ENCODE results near the gene KIF5A.

KIF5A gene

GRCh38 chr12:57600395-57600794 lies 50.6 kb downstream of the KIF5A start:
- no peak for FAIRE-seq

GRCh38 chr12:57602544-57602943 lies 52.7 kb downstream of the KIF5A start:
- DNase-seq (ENCODE audit: extremely low spot score, insufficient read length, low read depth) (no peak), FAIRE-seq (no peak)

More at GRCh38 chr12:57600395-57600794, 50.6 kb downstream of the KIF5A start:
- no peak for DNase-seq (ENCODE audit: extremely low spot score, insufficient read length, low read depth)

GRCh38 chr12:57603324-57603723 lies 53.5 kb downstream of the KIF5A start:
- DNase-seq (ENCODE audit: extremely low spot score, insufficient read length, low read depth) (no peak), FAIRE-seq (no peak)

GRCh38 chr12:57603815-57604453 lies 54.1 kb downstream of the KIF5A start:
- DNase-seq (ENCODE audit: extremely low spot score, insufficient read length, low read depth) (no peak), FAIRE-seq (peak; percentile 49)

GRCh38 chr12:57604454-57604991 lies 54.7 kb downstream of the KIF5A start, which contains the start of gene DTX3:
Gene DTX3, plus strand, starts transcription at chr12:57604824. Its CDS starts 1,694 bp downstream, at chr12:57606518.
- no peak for FAIRE-seq

GRCh38 chr12:57604992-57605810 lies 55.4 kb downstream of the KIF5A start:
- no peak for DNase-seq (ENCODE audit: extremely low spot score, insufficient read length, low read depth)

More at GRCh38 chr12:57604454-57604991, 54.7 kb downstream of the KIF5A start, which contains the start of gene DTX3:
- DNase-seq (ENCODE audit: extremely low spot score, insufficient read length, low read depth), result no peak

GRCh38 chr12:57605811-57606311 lies 56.0 kb downstream of the KIF5A start:
- FAIRE-seq (no peak), DNase-seq (ENCODE audit: extremely low spot score, insufficient read length, low read depth) (no peak)

More at GRCh38 chr12:57604992-57605810, 55.4 kb downstream of the KIF5A start:
- FAIRE-seq, result peak; percentile 41

GRCh38 chr12:57606399-57606798 lies 56.6 kb downstream of the KIF5A start:
- FAIRE-seq (no peak), DNase-seq (ENCODE audit: extremely low spot score, insufficient read length, low read depth) (no peak)

- DNase-seq (ENCODE audit: extremely low spot score, insufficient read length, low read depth), result no peak
- FAIRE-seq, result no peak
Observed at GRCh38 chr12:57606821-57607220, 57.0 kb downstream of the KIF5A start.

GRCh38 chr12:57607958-57608663 lies 58.3 kb downstream of the KIF5A start:
- DNase-seq (ENCODE audit: extremely low spot score, insufficient read length, low read depth) (no peak), FAIRE-seq (no peak)

GRCh38 chr12:57609101-57609780 lies 59.4 kb downstream of the KIF5A start:
- FAIRE-seq, result no peak
- DNase-seq (ENCODE audit: extremely low spot score, insufficient read length, low read depth), result no peak

GRCh38 chr12:57609781-57610553 lies 60.1 kb downstream of the KIF5A start:
- DNase-seq (ENCODE audit: extremely low spot score, insufficient read length, low read depth) (no peak), FAIRE-seq (no peak)

GRCh38 chr12:57610554-57611107 lies 60.8 kb downstream of the KIF5A start:
- no peak for FAIRE-seq

GRCh38 chr12:57611108-57611826 lies 61.4 kb downstream of the KIF5A start, which contains the start of gene ARHGEF25:
Gene ARHGEF25, plus strand, starts transcription at chr12:57611435. Its CDS starts 460 bp downstream, at chr12:57611895.
- no peak for FAIRE-seq

More at GRCh38 chr12:57610554-57611107, 60.8 kb downstream of the KIF5A start:
- no peak for DNase-seq (ENCODE audit: extremely low spot score, insufficient read length, low read depth)

GRCh38 chr12:57611827-57612710 lies 62.2 kb downstream of the KIF5A start:
- no peak for DNase-seq (ENCODE audit: extremely low spot score, insufficient read length, low read depth)
- FAIRE-seq, result no peak

More at GRCh38 chr12:57611108-57611826, 61.4 kb downstream of the KIF5A start, which contains the start of gene ARHGEF25:
- DNase-seq (ENCODE audit: extremely low spot score, insufficient read length, low read depth), result no peak

GRCh38 chr12:57612711-57613426 lies 63.0 kb downstream of the KIF5A start:
- FAIRE-seq (no peak), DNase-seq (ENCODE audit: extremely low spot score, insufficient read length, low read depth) (no peak)
